HepG2 (cell line): ENCODE results near the gene TCN1. TPM values are rescaled to one million over a fixed set of nuclear protein-coding genes. Genes with fewer than 3 reads are reported as not detected.
"Not testable (repeated sequence)": the region's sequence is repeated elsewhere in the genome, so short reads cannot be mapped to it uniquely, and the experiment has no call there.

Experiments used
- ATAC-seq: fragments of 200-7000 bp; cut with Tn5 transposase; 3 replicates; pipeline ENCODE4 v1.9.1; 2020; ENCODE audit warnings: mild to moderate bottlenecking, moderate library complexity
- BruUV-seq: library from RNA; stranded (reverse); fragments of 400-500 nt; replicated peaks from 2 replicates; lab custom pipeline; 2021; lab: Mats Ljungman, UMichigan
- CTCF ChIA-PET: fragments of 300-600 bp; formaldehyde crosslinking; extraction: SDS; loops from one replicate; lab custom pipeline; 2021; ENCODE audit warnings: low total read pairs, inconsistent platforms, low intra/inter-chr PET ratio; lab: Yijun Ruan, JAX
- POLR2A ChIA-PET: fragments of 350-600 bp; sonication (Branson Sonifier 250); formaldehyde crosslinking; loops from one replicate; lab custom pipeline; 2020; ENCODE audit warnings: antibody characterized with exemption, inconsistent platforms; lab: Yijun Ruan, JAX
- DNase-seq: peaks from one replicate; pipeline ENCODE4 v3.0.0-alpha.2; 2015; ENCODE audit warnings: low spot score
- FAIRE-seq: peaks from 3 replicates; lab custom pipeline; 2011; peaks lifted over from hg19 to GRCh38; lab: Jason Lieb, UNC
- H2AFZ ChIP-seq: one replicate; pipeline ENCODE4 v1.6.1; 2011; ENCODE audit warnings: low read length, inconsistent platforms
- H3K27ac ChIP-seq: fragments of 300-600 bp; 3 replicates; pipeline ENCODE4 v1.8.0; 2011; ENCODE audit warnings: mixed run types, mild to moderate bottlenecking, mixed read lengths, low read length, inconsistent platforms; ENCODE audit not compliant: insufficient read depth; ENCODE audit errors: extremely low read length
- H3K27me3 ChIP-seq, 2 experiments: fragments of 200-600 bp in 1 of 2; 2 replicates in 1 of 2; 3 replicates in 1 of 2; pipeline versions ENCODE4 v1.6.0 to v1.8.0; 2011; ENCODE audit warnings: low read length in 2 of 2, mild to moderate bottlenecking in 2 of 2, moderate library complexity in 2 of 2, inconsistent platforms in 1 of 2; ENCODE audit not compliant: insufficient read depth in 2 of 2, control insufficient read depth in 1 of 2
- H3K36me3 ChIP-seq, 2 experiments: fragments of 200-600 bp in 1 of 2; replicated peaks in 1 of 2; 2 replicates in 1 of 2; 3 replicates in 1 of 2; pipeline versions ENCODE4 v1.5.1 to v1.8.0; 2011; ENCODE audit warnings: low read length in 2 of 2, inconsistent platforms in 1 of 2; ENCODE audit not compliant: insufficient read depth in 2 of 2, control insufficient read depth in 1 of 2
- H3K4me1 ChIP-seq: 2 replicates; pipeline ENCODE4 v1.5.1; 2012; ENCODE audit warnings: low read length, inconsistent platforms; ENCODE audit not compliant: insufficient read depth
- H3K4me2 ChIP-seq: 2 replicates; pipeline ENCODE4 v1.6.0; 2011; ENCODE audit warnings: low read depth, low read length, inconsistent platforms
- H3K4me3 ChIP-seq, 3 experiments: fragments of 200-600 bp in 1 of 3; sonication (generic), shearing (Covaris generic) in 1 of 3; replicated peaks in 1 of 3; 2 replicates each; pipeline ENCODE4 v1.5.1; 2011 to 2016; ENCODE audit warnings: low read length in 3 of 3, inconsistent platforms in 2 of 3, low read depth in 2 of 3, mild to moderate bottlenecking in 2 of 3, control low read depth in 1 of 3, mixed read lengths in 1 of 3; ENCODE audit not compliant: insufficient read depth in 1 of 3
- H3K79me2 ChIP-seq: one replicate; pipeline ENCODE4 v1.6.1; 2011; ENCODE audit warnings: low read length, inconsistent platforms; ENCODE audit not compliant: insufficient read depth
- H3K9ac ChIP-seq: 2 replicates; pipeline ENCODE4 v1.6.0; 2011; ENCODE audit warnings: mild to moderate bottlenecking, low read depth, low read length, inconsistent platforms; ENCODE audit not compliant: insufficient read depth
- H3K9me3 ChIP-seq: 2 replicates; pipeline ENCODE4 v1.5.1; 2012; ENCODE audit warnings: mild to moderate bottlenecking, low read length
- H4K20me1 ChIP-seq: 2 replicates; pipeline ENCODE4 v1.6.0; 2011; ENCODE audit warnings: inconsistent platforms, mild to moderate bottlenecking, low read length, moderate library complexity; ENCODE audit not compliant: insufficient read depth
- BRF2 ChIP-seq: sonication (generic); formaldehyde crosslinking; IDR thresholded peaks from 2 replicates; pipeline ENCODE4 v1.8.1; 2022; ENCODE audit warnings: mild to moderate bottlenecking, missing genetic modification reagents
- CENPX ChIP-seq: sonication (generic); formaldehyde crosslinking; IDR thresholded peaks from 2 replicates; pipeline ENCODE4 v1.9.0; 2021; ENCODE audit warnings: mild to moderate bottlenecking, missing genetic modification reagents, moderate library complexity
- CHCHD3 ChIP-seq: sonication (generic); formaldehyde crosslinking; IDR thresholded peaks from 2 replicates; pipeline ENCODE4 v1.8.0; 2022; ENCODE audit warnings: mild to moderate bottlenecking, missing genetic modification reagents, moderate library complexity
- DRAP1 ChIP-seq: IDR thresholded peaks from 2 replicates; pipeline ENCODE4 v1.6.1; 2016; ENCODE audit warnings: missing genetic modification reagents, missing compliant biosample characterization
- IKZF4 ChIP-seq: sonication (generic); formaldehyde crosslinking; IDR thresholded peaks from 2 replicates; pipeline ENCODE4 v1.5.1; 2020; ENCODE audit warnings: borderline replicate concordance, mild to moderate bottlenecking, low read depth, missing genetic modification reagents; ENCODE audit errors: not compliant biosample characterization
- KLF12 ChIP-seq: sonication (generic); formaldehyde crosslinking; IDR thresholded peaks from 2 replicates; pipeline ENCODE4 v1.4.0; 2020; ENCODE audit warnings: missing genetic modification reagents, borderline replicate concordance
- LBX2 ChIP-seq: sonication (generic); formaldehyde crosslinking; IDR thresholded peaks from 2 replicates; pipeline ENCODE4 v1.5.0; 2020; ENCODE audit warnings: missing genetic modification reagents, mild to moderate bottlenecking, borderline replicate concordance
- RORA ChIP-seq: sonication (generic); formaldehyde crosslinking; IDR thresholded peaks from 2 replicates; pipeline ENCODE4 v1.5.0; 2020; ENCODE audit warnings: mild to moderate bottlenecking, missing genetic modification reagents, moderate library complexity
- SAP130 ChIP-seq: IDR thresholded peaks from 2 replicates; pipeline ENCODE4 v1.6.1; 2016; ENCODE audit warnings: low read depth
- SNRNP70 ChIP-seq: fragments of 200-400 bp; formaldehyde crosslinking; IDR thresholded peaks from 2 replicates; pipeline ENCODE4 v1.6.1; 2017; ENCODE audit warnings: mild to moderate bottlenecking, low read depth, low read length, moderate library complexity
- ZNF276 ChIP-seq: sonication (generic); formaldehyde crosslinking; IDR thresholded peaks from 2 replicates; pipeline ENCODE4 v1.4.0; 2020; ENCODE audit warnings: mild to moderate bottlenecking, low read depth, missing genetic modification reagents
- ZNF788 ChIP-seq: sonication (generic); formaldehyde crosslinking; IDR thresholded peaks from 2 replicates; pipeline ENCODE4 v1.5.0; 2020; ENCODE audit warnings: mild to moderate bottlenecking, missing genetic modification reagents, borderline replicate concordance
- WGBS: methylation state at CpG from one replicate; pipeline ENCODE4 v1.1.6; 2017; ENCODE audit warnings: low lambda C conversion rate; 5-methylcytosine and 5-hydroxymethylcytosine counted together
- in situ Hi-C: cut with HindIII; loops from 2 replicates; pipeline ENCODE4 v1.10.0; 2017; ENCODE audit warnings: low pct_unique_long_range_greater_than_20kb; ENCODE audit not compliant: extremely low pct_ligation_motif_present
- intact Hi-C: fragments of 100-400 bp; cut with micrococcal nuclease; formaldehyde crosslinking; loops from one replicate; pipeline ENCODE4 v1.10.0; 2022; ENCODE audit not compliant: unreplicated experiment
- polyA plus RNA-seq, 8 experiments: library from polyadenylated mRNA; depleted of rRNA in 3 of 8; stranded (reverse) in 7 of 8; unstranded in 1 of 8; fragments of >200 nt; fragmentation: Illumina TruSeq in 4 of 8; extraction: Trizol in 4 of 8; gene quantifications; 2 replicates each; pipeline versions ENCODE4 v1.2.1 to v1.2.3, GENCODE V29; 2011 to 2016; ENCODE audit warnings: low read depth in 4 of 8, missing spikeins in 1 of 8, mixed read lengths in 1 of 8; ENCODE audit not compliant: insufficient read depth in 1 of 8
- total RNA-seq, 5 experiments: library from RNA; depleted of rRNA; stranded (reverse); fragments of >200 nt; fragmentation: Illumina TruSeq; extraction: Trizol; gene quantifications; 2 replicates each; pipeline ENCODE4 v1.2.3, GENCODE V29; 2016; ENCODE audit warnings: low read depth in 1 of 5

The TCN1 gene
- total and polyA plus RNA-seq, 2 of the 13 experiments (the other 11 are each of a cell fraction or from before 2014, with no cell fraction given), result not detected

GRCh38 chr11:59854871-59855270 is 11.4 kb downstream of the TCN1 start:
- H3K4me2 ChIP-seq, result no peak overlapping the region
- in situ Hi-C loops (no loop called here), intact Hi-C loops (no loop called here)
- H4K20me1 ChIP-seq, result no peaks in the 10 kb centered on the region
- BruUV-seq, result no TSS peak
- no peaks in the 10 kb centered on the region for H3K9me3 ChIP-seq
- no peaks in the 10 kb centered on the region for H3K36me3 ChIP-seq
- CTCF ChIA-PET, result no interaction called here
- no peaks in the 10 kb centered on the region for H3K27me3 ChIP-seq
- H2AFZ ChIP-seq, result no peak overlapping the region
- TF ChIP-seq DRAP1 (CRISPR knock-in tag), result no peak
- no peak for TF ChIP-seq SAP130 (CRISPR knock-in tag)
- TF ChIP-seq BRF2 (CRISPR knock-in tag), result no peak
- no peak for TF ChIP-seq ZNF788 (CRISPR knock-in tag)
- no peak for TF ChIP-seq CENPX (CRISPR knock-in tag)
- no peak for TF ChIP-seq SNRNP70
- TF ChIP-seq ZNF276 (CRISPR knock-in tag), result no peak
- TF ChIP-seq RORA, result no peak
- no peak for TF ChIP-seq LBX2 (CRISPR knock-in tag)
- no peak for TF ChIP-seq KLF12 (CRISPR knock-in tag)
- no peak for TF ChIP-seq CHCHD3 (CRISPR knock-in tag)
- no peak for TF ChIP-seq IKZF4 (CRISPR knock-in tag)
- ATAC-seq, result no peak
- no peak overlapping the region for H3K4me3 ChIP-seq
- H3K27ac ChIP-seq, result no peak overlapping the region
- DNase-seq, result no peak
- POLR2A ChIA-PET, result no interaction called here
- H3K4me1 ChIP-seq, result 0 out of 2 replicates have a peak, but pooled peaks cover 7% of the 10 kb centered on the region
- no peak for FAIRE-seq
- 2% methylated on average over 2 of the region's 2 CpGs for WGBS
- no peak overlapping the region for H3K9ac ChIP-seq
- H3K79me2 ChIP-seq, result no peaks in the 10 kb centered on the region

- DNase-seq, POLR2A ChIA-PET, H3K9me3 ChIP-seq, H4K20me1 ChIP-seq, H3K4me3 ChIP-seq, ATAC-seq, CTCF ChIA-PET, intact Hi-C loops, BruUV-seq, H3K36me3 ChIP-seq, H3K27ac ChIP-seq, H3K4me2 ChIP-seq, in situ Hi-C loops, H3K4me1 ChIP-seq, FAIRE-seq, H2AFZ ChIP-seq, H3K79me2 ChIP-seq, H3K9ac ChIP-seq, H3K27me3 ChIP-seq: not testable (repeated sequence)
- WGBS, result 38% methylated on average over 5 of the region's 5 CpGs
Measured at GRCh38 chr11:59851416-59851815, 14.9 kb downstream of the TCN1 start.
